ENCODE results near the gene TARBP2.
"Not testable (repeated sequence)": the region's sequence is repeated elsewhere in the genome, so short reads cannot be mapped to it uniquely, and the experiment has no call there.

The TARBP2 gene

DNA sequence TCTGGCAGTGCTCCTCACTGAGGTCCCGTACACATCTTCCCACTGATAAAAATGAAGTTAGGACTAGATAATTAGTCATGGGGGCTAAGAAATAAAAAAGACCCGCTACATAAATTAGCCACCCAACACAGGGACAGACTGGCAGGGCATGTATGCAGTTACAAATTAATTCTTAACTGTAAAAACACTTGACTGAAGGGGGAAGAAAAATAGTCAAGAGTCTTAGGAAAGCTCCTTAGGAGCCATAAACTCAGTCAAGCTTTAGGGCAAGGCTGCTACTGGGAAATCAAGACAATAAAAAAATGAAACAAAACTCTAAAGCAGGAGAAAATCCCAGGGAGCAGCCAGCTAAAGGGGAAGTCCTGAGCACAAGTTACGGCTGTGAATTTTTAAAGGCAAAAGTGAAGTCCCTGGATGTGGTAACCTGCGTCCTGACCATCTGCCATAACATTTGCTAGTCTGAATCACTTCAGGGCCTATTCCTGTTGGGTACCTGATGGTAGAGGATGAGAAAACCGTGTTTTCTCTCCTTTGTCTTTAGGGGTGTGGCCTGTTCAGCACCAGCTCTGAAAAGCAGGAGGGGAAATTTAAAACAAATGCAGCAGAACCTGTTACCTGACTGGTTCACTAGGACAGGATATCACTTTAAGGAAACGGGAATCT lies 13.7 kb downstream of the TARBP2 start:
- DNase-seq: no peak

DNA sequence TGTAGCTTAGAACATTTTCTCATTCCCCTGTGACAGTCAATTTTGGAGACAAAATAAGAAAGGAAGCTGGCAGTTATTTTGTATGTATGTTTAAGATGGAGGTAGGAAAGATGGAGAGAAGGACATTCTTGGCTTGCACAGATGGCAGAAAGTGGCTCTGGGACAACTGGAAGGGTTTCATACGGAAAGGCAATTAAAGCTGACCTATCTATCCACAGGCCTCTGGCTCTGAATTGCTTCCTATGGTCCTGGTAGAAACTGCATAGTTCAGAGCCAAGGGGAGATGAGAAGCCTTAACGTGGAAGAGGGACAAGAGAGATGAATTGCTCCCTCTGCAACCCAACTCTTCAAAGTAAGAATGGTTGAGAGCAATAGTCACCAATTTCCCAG lies 14.2 kb downstream of the TARBP2 start:
- DNase-seq: no peak

DNA sequence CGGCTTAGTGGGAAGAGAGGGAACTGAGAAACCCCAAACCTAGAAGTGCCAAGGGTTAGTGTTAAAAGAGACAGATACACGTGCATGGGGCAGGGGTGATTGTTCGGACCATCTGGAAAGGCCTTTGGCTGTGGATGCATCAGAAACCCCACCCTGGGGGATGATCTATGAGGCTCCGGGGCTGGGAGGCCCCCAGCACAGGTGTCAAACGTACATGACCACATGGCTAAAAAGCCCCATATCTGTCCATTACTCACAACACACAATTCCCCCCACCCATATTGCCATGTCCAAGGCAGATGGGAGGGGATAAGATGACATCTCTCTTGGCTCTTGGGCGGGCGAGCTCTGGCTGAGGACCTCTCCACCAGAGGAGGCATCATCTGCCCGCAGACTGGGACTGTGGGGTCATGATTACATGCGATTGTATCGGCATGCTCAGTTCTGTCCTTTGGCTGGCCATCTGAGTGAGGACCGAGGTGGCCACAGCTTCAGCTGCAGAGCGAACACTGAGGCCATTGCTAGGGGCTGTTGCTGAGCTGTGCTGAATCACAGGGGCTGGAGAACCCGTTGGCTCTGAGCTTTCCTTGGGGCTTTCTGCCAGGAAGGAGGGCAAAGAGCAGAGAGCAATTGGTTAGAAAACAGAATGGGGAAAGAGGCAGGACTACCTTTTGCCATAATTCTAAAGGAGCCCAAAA lies 15.8 kb downstream of the TARBP2 start:
- DNase-seq: no peak

DNA sequence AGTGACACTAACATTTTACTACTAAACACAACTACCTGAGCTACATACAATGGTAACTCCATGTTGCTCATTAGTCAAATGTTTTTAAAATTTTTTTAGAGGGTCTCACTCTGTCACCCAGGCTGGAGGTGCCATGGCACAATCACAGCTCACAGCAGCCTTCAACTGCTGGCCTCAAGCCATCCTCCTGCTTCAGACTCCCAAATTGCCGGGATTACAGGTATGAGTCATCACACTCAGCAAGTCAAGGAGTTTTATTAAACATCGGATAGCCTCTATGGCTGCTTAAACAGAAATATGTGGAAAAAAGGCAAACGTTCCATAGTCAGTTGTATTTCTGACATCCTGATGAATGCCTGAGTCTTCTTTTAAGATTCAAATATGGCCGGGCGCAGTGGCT lies 17.3 kb downstream of the TARBP2 start:
- DNase-seq: no peak

DNA sequence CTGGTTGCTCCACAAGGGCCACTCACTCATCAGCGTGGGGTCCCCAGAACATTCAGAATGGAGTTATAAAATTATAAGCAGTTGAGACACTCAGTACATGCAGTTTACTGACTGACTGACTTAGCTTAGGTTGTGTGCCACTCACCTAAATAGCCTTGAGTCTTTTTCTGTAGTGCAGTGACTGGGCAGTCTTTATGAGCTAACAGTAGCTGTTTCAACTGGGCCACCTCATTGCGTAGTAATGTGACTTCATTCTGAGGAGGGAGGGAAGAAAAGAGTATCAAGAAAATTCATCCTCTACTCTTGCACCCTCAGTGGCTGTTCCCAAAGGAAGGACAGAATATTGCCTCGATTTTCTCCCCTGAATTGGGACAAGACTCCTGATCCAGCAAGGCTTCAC lies 22.0 kb downstream of the TARBP2 start:
- DNase-seq: no peak

DNA sequence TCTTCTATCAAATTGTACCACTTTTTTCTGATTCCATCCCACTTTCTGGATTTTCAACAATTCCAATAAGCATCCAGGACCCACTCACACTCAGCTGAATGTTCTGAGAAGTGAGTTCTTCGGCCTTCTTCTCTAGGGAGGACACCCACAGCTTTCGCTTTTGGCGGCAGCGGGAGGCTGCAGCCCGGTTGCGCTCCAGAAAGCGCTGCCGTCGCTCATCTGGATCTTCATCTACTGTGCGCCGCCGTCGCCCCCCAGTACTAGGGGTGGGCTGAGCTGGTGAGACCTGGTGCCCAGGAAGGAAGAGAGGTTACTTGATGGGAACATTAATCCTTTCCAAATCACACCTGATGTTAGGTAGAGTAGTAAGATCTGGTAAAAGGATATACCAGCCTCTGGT lies 23.4 kb downstream of the TARBP2 start:
- no peak for DNase-seq

DNA sequence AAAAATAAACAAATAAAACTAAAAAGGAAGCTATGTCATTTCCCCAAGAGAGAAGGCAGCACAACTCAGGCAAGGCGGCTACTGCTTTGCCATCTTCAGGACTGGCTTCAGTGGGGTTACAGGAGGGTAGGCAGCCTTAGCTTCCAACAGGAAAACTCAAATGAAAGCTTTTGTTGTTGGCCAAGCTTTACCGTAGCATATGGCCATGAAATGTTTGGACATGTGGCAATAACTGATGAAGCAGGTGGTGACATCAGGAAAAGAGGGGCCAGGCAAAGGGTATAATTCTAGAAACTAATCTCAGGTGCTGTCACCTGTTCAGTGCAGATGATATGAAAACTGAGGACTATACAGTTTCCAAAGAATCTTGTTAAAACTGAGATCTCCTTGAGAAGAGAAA lies 29.0 kb downstream of the TARBP2 start:
- no peak for DNase-seq

DNA sequence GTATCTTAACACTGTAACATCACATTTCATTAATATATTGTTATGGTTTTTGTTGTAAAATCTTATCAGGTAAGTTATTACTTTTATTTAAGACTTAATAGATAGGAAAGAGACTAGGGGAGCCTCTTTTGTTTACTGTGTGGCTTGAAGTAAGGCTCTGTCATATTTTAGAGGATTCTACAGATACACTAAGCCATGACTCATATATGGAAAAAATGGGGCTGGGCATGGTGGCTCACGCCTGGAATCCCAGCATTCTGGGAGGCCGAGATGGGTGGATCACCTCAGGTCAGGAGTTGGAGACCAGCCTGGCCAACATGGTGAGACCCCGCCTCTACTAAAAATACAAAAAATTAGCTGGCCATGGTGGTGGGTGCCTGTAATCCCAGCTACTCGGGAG lies 29.8 kb downstream of the TARBP2 start:
- no peak for DNase-seq

DNA sequence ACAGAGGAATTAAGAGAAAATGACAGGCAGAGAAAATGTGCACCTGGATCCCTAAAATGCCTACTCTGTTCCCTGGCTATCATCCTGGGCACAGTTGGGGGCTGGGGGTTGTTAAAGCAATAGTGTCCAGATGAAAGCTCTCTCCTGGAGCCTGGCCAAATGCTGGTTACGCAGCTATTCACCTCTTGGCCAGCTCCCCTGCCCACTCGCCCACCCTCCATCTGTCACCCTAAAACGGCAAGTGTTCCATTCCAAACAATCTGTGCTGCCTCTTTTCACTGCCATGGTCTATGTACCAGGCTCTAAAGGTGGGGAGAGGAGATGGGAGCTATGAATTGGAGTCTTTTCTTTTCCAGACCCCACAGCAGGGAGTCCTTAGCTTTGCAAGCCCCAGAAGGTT lies 30.9 kb downstream of the TARBP2 start:
- no peak for DNase-seq

DNA sequence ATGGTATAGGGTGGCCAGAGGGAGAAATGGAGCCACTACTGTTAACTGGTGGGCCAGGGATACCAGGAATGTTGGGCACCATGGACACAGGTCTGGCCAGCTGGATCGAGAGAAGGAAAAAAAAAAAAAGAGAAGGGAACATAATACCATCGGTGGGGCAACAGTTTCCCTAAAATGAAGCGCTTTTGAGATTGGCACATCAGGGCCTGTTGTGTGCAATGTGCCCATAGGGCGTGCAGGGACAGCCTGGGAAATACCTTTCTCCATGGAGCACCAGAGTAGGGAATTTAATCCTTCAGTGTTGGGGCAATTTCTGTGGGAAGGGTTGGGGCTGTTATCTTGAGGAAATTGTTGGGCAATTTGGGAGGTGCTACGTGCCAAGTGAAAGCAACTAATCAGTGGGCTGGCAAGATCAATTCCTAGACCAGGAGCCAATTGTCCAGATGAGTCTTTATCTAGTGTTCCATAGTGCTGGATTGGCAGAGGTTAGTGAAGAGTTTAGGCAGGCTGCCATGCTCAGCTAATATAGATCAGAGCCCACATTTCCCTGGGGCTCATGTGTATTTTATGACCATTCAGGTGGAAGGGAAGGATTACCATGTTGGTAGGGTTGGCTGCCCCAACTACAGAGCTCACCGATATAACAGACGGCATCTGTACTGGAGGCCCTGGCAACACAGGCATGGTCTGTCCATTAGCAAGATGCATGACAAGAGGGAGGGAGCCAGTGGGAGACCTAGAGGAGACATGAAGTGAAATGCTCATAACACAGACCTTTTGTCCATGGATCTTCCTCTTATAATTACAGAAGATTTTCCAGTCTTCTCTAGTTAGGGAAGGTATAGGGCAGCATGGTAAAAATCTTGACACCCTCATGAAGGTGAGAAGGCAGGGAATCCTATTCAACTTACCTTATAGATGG lies 31.7 kb downstream of the TARBP2 start:
- DNase-seq: no peak

DNA sequence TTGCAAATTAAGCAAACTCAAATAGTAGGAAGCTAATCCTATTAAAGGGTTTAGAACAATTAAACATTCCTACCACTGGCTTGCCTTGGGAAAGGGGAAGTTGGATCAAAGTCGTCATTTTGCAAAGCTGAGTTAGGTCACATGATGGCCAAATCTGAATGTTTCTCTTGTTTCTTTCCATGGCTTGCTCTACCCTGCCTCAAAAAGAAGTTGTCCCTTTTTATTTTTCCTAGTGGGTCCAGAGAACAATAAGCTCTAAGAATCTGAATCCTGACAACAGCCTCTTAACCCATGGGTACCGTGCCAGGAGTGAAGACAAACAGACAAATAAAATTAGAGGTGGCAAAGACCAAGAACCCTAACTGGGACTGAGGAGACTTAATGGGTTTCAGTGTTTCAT lies 32.4 kb downstream of the TARBP2 start:
- DNase-seq: no peak

DNA sequence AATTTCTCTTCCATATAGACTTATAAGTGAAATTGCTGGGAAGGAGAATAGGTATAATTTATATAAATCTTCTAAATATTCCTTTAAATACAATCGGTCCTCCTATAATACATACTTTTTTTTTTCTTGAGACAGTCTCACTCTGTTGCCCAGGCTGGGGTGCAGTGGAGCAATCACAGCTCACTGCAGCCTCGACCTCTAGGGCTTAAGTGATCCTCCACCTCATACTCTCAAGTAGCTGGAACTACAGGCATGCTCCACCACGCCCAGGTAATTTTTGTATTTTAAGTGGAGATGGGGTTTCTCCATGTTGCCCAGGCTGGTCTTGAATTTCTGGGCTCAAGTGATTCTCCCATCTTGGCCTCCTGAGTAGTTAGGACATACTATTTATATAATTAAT lies 35.9 kb downstream of the TARBP2 start:
- no peak for DNase-seq

DNA sequence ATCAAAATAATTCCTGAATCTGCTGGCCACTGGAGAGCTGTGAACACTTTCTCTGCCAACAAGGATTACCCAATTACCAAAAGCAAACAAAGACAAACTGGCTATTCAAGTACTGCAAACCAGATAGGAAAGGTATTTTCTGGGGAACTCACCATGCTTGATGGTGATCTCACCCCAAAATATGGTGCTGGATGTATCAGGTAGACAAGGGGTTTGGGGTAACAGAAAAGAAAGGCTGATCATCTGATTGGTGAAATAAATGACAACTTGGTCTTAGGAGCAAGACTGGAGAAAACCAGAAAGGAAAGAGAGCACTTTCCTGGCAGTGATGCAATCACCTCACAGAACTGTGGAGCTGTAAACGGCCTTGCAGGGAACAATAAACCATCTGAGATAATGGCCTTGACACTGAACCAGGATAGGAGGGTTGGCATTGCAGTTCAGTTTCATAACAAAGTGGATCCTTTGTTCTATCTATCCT lies 37.2 kb downstream of the TARBP2 start:
- no peak for DNase-seq

DNA sequence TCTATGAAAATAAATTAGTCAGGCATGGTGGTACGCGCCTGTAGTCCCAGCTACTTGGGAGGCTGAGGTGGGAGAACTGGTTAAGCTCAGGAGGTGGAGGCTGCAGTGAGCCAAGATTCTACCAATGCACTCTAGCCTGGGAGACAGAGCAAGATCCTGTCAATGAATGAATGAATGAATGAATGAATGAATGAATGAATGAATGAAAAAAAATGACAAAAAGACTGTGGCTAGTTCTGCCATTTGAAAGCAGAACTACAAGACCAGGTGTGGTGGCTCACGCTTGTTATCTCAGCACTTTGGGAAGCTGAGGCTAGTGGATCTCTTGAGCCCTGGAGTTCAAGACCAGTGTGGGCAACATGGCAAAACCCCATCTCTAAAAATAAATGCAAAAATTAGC lies 38.4 kb downstream of the TARBP2 start:
- no peak for DNase-seq

DNA sequence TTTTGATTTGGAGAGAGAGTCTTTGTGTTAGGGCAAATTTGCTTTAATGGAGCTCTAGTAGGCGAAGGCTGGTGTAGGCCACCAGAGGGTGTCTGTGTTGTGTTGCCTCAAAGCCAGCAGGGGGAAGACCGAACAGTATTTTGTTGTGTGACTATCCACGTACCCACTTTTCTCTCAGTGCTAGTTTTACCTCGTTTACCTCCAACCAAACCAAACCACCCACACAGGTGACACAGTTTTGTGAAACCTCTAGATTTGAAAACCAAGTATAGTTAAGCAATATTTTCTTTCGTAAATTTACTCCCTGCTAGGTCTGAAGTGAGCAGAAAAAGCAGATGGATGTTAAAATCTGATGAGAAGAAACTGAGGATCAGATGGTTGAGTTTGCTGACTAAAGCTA lies 42.5 kb downstream of the TARBP2 start:
- DNase-seq: peak; percentile 14

DNA sequence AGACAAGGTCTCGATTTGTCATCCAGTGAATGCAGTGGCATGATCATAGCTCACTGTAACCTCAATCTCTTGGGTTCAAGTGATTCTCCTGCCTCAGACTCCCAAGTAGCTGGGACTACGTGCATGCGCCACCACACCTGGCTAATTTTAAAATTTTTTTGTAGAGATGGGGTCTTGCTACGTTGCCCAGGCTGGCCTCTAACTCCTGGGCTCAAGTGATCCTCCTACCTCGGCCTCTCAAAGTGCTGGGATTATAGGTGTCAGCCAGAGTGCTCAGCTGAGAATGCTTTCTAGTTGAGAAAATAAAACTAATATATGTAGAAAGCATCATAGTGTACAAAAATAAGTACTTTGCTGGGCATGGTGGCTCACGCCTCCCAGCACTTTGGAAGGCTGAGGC lies 47.3 kb downstream of the TARBP2 start:
- DNase-seq: not testable (repeated sequence)

DNA sequence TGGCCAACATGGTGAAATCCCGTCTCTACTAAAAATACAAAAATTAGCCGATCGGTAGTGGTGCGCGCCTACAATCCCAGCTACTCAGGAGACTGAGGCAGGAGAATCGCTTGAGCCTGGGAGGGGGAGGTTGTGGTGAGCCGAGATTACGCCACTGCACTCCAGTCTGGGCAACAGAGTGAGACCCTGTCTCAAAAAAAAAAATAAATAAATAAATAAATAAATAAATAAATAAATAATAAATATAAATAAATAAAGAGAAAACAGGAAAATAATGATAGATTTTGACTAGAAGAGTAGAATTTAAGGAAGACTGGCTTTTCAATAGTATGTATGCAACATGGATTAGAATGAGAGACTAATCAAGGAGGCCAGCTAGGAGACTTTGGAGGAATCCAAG lies 49.0 kb downstream of the TARBP2 start:
- not testable (repeated sequence) for DNase-seq

DNA sequence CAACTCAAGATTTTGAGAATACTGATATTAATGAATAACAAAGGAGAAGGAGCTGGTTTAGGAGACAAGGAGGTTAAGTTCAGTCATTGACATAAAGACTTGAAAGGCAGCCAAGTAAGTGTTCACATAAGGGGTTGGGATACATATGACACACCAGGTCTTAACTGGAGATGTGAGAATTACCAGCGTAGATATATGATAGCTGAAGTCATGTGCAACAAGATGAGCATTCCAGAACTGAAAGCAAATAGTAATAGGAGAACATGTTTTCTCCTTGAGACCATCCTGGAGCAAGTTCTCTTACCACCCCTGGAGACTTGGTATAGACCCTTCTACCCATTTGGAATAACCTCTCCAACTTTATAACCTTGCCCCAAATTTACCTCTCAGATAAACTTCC lies 49.5 kb downstream of the TARBP2 start:
- no peak for DNase-seq

DNA sequence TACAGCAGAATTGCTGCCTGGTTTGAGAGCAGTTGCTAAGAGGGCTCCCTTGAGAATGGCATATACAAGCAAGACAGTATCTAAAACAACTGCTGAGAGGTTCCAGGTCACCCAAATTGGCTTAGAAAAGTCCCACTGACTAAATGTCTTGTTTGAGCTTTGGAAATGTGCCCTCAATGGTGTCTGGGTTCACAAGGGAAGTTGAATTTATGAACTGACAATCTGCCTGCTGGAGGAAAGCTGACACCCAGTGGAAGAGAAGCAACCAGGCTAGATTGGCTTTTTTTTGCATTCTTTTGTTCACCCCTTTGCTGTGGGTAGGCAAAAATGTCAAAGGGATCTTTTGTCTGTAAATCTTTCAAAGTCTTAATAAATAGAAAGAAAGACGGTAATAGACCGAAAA lies 50.8 kb downstream of the TARBP2 start:
- DNase-seq: no peak

DNA sequence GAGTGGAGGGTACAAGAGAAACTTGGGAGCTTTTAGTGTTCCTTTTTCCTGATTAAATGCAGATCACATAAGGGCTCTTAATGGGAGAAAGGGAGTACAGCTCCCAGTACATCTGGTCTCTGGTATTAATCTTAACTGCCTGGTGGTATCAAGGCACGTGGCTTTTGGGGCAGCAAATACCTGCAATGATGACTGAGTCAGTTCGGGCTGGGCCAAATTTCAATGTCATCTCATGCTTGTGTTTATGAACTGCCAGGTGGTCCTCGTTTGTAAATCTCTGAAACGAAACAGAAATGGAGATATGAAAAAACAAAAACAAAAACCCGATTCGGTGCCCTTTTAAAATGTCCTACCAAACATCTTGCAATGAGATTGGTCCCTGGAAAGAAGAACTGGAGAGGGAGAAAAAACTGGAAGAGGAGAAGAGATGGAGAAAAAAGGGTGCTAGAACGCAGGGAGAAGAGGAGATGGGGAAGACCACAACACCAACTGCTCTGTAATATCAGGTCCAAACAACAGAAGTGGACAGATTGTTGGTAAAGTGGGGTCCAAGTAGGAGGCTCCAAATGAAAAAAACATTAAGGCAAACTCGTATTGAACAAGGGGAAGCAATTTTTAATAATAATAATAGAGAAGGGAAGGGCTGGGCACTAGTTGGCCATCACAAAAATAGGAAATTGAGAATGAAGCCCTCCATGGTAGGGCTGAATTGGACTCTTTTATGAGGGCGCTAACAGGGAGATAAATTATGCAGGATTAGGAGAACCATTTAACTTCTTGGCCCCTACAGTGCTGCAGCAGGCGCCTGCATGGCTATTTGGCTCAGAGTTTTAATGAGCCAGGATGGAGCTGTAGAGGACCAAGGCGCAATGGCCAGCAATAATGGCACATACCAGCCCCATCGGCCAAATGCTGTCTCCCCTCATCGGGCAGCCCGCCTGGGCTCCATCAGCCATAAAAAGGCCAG lies 51.6 kb downstream of the TARBP2 start:
- DNase-seq: no peak
